MM.1S (cell line): ENCODE data around the gene RAB3GAP2.
"Not testable (repeated sequence)": the region's sequence is repeated elsewhere in the genome, so short reads cannot be mapped to it uniquely, and the experiment has no call there.

ENCODE experiments used
- EZH2 ChIP-seq: fragments of 300-600 bp; sonication (generic); optimal IDR thresholded peaks from 2 replicates; pipeline ENCODE3; 2017; ENCODE audit warnings: low read depth, mild to moderate bottlenecking, antibody characterized with exemption, low read length, mixed read lengths
- EZH2phosphoT487 ChIP-seq: fragments of 300-600 bp; sonication (generic); IDR thresholded peaks from 2 replicates; pipeline ENCODE4 v1.6.1; 2018; ENCODE audit warnings: antibody characterized with exemption, low read length
- TF ChIP-seq, protein P1 (sequence below): fragments of 300-600 bp; sonication (generic); IDR thresholded peaks from 2 replicates; pipeline ENCODE4 v1.5.1; 2016; ENCODE audit warnings: antibody characterized with exemption, low read length, mixed read lengths

DNA sequence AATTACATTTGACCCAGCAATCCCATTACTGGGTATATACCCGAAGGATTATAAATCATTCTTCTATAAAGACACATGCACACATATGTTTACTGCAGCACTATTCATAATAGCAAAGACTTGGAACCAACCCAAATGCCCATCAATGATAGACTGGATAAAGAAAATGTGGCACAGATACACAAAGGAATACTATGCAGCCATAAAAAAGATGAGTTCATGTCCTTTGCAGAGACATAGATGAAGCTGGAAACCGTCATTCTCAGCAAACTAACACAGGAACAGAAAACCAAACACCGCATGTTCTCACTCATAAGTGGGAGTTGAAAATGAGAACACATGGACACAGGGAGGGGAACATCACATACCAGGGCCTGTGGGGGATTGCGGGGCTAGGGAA lies 102.4 kb downstream of the RAB3GAP2 start:
- TF ChIP-seq, protein P1, sequence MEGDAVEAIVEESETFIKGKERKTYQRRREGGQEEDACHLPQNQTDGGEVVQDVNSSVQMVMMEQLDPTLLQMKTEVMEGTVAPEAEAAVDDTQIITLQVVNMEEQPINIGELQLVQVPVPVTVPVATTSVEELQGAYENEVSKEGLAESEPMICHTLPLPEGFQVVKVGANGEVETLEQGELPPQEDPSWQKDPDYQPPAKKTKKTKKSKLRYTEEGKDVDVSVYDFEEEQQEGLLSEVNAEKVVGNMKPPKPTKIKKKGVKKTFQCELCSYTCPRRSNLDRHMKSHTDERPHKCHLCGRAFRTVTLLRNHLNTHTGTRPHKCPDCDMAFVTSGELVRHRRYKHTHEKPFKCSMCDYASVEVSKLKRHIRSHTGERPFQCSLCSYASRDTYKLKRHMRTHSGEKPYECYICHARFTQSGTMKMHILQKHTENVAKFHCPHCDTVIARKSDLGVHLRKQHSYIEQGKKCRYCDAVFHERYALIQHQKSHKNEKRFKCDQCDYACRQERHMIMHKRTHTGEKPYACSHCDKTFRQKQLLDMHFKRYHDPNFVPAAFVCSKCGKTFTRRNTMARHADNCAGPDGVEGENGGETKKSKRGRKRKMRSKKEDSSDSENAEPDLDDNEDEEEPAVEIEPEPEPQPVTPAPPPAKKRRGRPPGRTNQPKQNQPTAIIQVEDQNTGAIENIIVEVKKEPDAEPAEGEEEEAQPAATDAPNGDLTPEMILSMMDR, result not testable (repeated sequence)
- not testable (repeated sequence) for TF ChIP-seq EZH2, EZH2phosphoT487
